Keratinocyte (primary cell): ENCODE measurements around the gene SLC6A9.

ENCODE experiments used
- EZH2 ChIP-seq: IDR thresholded peaks from one replicate; pipeline ENCODE4 v1.6.1; 2012; ENCODE audit warnings: inconsistent platforms, mild to moderate bottlenecking, low read length, moderate library complexity
- TF ChIP-seq, protein P1 (sequence below), 3 experiments: IDR thresholded peaks in 1 of 3; conservative IDR thresholded peaks in 1 of 3; optimal IDR thresholded peaks in 1 of 3; 2 replicates in 2 of 3; 3 replicates in 1 of 3; pipeline versions ENCODE3 to v1.5.1; 2011; ENCODE audit warnings: low read length in 3 of 3, mild to moderate bottlenecking in 3 of 3, moderate library complexity in 2 of 3, control low read depth in 1 of 3, inconsistent platforms in 1 of 3; ENCODE audit not compliant: insufficient read depth in 2 of 3; ENCODE audit errors: extremely low read depth in 1 of 3

DNA sequence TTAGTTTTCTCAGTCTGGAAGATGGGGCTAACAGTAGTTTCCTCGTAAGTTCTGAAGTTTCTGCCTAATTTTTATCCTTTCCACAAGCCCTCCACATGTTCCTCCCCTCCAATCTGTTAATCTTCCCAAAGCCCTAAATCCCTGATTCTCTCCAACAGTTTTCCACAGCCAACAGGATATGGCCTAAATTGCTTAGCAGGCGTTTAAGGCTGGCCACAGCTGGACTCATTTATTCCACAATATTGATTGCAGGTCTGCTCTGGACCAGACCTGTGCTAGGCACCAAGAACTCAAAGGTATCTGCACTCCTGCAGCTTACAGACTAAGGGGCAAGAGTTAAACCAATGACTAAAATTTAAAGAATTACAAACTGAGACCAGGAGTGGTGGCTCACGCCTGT, 3.9 kb downstream of the SLC6A9 start:
- TF ChIP-seq EZH2, result no peak
- TF ChIP-seq, protein P1, sequence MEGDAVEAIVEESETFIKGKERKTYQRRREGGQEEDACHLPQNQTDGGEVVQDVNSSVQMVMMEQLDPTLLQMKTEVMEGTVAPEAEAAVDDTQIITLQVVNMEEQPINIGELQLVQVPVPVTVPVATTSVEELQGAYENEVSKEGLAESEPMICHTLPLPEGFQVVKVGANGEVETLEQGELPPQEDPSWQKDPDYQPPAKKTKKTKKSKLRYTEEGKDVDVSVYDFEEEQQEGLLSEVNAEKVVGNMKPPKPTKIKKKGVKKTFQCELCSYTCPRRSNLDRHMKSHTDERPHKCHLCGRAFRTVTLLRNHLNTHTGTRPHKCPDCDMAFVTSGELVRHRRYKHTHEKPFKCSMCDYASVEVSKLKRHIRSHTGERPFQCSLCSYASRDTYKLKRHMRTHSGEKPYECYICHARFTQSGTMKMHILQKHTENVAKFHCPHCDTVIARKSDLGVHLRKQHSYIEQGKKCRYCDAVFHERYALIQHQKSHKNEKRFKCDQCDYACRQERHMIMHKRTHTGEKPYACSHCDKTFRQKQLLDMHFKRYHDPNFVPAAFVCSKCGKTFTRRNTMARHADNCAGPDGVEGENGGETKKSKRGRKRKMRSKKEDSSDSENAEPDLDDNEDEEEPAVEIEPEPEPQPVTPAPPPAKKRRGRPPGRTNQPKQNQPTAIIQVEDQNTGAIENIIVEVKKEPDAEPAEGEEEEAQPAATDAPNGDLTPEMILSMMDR (optimal IDR thresholded peaks at IDR 0.05 in 1 of 3, IDR thresholded peaks at IDR 0.05 in 1 of 3, conservative IDR thresholded peaks at IDR 0.05 in 1 of 3; ENCODE audit: extremely low read depth in 1 of 3, insufficient read depth in 2 of 3, low read length in 3 of 3), result no peak
